ENCODE measurements around the gene BORCS5.

BORCS5 gene

DNA sequence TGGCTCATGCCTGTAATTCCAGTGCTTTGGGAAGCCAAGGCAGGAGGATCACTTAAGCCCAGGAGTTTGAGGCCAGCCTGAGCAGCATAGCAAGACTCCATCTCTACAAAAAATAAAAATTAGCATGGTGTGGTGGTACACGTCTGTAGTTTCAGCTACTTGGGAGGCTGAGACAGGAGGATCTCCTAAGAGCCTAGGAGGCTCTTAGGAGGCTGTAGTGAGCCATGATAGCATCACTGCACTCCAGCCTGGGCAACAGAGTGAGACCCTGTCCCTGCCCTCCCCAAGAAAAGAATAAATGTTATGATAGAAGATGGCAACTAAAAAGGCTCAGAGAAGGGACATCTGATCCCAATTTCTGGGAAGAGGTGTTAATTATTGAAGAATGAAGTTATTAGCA, 3.6 kb upstream of the BORCS5 start:
- DNase-seq (ENCODE audit: low read depth), result no peak

DNA sequence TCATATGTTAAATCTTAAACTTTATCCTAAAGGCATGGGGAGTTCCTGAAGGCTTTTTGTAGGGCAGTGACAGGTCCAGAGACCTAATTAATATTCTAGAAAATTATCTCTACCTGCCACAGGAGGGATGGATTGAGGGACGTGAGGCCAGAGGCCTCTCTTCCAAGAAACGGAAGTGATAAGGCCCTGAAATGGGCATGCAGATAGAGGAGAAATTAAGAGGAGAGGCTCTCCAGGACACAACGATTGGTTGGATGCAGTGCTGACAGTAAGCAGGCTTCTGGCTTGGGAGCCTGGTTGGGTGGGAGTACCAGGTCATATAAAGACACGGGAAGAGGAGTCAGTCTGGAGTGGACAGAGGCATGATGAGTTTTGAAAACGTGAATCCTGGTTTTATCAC, 3.1 kb upstream of the BORCS5 start:
- no peak for DNase-seq (ENCODE audit: low read depth)

DNA sequence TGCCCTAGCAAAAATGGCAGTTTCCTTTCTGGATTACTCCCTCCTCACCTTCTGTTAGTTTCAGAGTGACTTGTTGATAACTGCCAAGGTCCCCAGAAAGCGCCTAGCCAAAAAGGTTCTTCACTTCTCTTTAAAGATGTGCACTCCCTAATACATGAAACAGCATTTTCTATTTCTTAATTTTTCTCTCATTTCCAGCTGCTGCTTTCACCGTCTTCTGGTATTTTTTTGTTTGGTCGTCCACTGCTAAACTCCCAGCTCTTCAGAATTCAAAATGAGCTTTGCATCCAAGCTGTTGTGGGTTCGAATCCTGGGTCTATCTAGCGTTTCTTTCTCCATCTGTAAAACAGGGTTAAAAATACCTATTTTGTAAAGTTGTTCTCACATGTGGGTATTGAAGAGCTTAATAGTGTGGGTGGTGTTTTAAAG, 397 bp upstream of the BORCS5 start:
- DNase-seq (ENCODE audit: low read depth), result no peak

DNA sequence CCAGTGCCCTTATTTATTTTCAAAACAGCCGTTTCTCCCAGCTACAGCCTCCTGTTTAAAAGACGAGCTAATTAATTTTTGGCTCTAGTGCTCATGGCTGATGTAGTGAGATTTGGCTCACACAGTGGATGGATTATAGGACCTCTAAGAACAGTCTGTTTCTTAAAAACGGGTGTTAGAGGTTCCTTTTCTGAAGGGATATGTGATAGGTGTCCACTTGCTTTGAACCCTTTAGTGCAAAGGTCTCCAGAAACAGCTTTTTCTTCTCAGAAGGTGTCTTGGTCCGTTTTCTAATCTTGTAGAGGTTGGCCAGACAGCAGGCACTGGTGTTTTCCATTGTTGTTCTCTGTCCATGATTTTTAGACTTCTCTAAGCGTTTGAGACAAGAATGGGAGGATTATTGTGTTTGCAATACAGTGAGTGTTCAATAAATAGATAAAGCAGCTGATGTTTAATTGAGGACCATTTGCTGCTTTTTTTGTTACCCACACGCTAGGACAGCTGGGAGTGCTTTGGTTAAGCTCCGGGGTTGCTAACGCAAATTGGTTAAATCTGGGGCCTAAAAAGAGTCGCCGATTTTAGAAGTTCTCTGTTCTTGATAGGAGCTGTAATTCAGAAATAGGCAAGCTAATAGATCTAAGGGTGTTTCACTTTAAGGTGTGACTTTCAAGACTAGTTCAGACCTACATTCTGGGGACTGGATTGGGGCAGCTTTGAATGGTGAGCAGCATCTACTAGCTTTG, 1.0 kb downstream of the BORCS5 start:
- no peak for DNase-seq (ENCODE audit: low read depth)

DNA sequence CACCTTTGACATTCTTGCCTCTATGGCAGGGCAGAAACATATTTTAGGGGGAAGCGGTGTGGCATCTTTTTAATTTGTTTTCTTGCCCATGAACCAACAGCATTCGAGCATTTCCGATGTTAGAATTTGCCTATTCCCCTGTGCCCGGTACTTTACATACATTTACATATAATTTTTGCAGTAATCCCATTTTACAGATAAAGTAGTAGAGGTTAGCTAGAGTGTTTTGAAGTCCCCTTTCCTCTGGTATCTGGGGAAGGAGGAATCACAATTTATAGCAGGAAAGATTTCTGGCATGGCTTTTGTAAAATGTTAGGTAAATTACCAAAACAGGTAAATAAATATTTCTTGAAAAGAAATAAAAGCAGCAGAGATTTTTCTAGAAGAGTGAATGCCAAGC, 1.6 kb downstream of the BORCS5 start:
- no peak for DNase-seq (ENCODE audit: low read depth)

DNA sequence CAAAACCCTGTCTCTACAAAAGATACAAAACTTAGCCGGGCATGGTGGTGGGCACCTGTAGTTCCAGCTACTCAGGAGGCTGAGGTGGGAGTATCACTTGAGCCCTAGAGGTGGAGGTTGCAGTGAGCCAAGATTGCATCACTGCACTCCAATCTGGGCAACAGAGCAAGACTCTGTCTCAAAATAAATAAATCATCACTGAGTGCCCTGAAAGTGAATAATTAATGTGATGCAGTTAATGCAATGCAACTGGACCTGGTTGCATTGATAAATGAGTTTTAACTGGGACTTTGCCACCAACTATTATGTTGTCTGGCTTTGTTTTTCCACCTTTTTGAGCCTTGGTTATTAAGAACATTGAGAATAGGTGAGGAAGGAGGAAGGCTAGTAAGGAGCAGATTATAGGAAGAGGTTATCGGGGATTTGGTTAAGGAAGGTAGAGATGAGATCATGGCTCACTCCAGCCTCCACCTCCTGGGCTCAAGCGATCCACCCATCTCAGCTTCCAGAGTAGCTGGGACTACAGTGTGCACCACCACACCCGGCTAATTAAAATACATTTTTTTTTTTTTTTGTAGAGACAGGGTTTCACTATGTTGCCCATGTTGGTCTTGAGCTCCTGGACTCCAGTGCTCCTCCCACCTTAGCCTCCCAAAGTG, 8.0 kb downstream of the BORCS5 start:
- DNase-seq (ENCODE audit: low read depth), result no peak

DNA sequence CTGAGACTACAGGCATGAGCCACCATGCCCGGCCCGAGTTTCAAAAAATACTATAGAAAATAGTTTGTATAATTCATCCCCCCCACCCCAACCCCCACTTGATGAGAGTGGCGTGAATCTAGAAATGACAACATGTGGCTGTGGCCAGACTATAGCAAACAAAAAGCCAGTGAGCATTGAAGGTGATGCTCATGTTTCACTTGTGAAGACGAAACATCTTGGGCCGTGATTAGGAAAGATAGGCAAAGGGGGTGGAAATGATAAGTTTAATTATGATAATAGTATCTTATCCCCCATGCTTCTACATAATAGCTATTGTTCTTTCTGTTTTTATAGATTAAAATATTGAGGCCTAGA, 8.5 kb downstream of the BORCS5 start:
- DNase-seq (ENCODE audit: low read depth), result no peak

DNA sequence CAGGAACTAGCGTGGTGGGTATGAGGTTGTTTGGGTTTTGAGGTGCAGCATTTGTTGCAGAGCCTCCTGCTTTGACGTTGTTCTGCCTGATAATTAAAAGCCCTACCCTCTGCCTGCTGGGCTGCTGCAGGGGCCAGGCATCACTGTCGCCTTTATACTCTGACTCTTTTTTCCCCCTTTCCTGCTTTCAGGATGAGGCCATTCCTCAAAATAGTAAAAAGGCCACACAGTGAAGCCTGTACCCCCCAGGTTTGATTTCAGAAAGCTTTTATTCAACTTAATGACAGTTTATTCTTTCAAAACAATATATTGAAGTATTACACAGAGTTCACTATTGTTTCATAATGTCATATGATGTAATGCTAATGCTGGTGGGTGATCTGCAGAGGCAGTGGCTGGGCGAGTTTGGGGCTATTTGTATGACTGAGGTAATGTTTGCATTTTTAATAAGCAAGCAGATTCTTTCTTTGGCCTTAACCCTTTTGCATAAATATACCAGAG, 9.1 kb downstream of the BORCS5 start:
- DNase-seq (ENCODE audit: low read depth), result no peak

DNA sequence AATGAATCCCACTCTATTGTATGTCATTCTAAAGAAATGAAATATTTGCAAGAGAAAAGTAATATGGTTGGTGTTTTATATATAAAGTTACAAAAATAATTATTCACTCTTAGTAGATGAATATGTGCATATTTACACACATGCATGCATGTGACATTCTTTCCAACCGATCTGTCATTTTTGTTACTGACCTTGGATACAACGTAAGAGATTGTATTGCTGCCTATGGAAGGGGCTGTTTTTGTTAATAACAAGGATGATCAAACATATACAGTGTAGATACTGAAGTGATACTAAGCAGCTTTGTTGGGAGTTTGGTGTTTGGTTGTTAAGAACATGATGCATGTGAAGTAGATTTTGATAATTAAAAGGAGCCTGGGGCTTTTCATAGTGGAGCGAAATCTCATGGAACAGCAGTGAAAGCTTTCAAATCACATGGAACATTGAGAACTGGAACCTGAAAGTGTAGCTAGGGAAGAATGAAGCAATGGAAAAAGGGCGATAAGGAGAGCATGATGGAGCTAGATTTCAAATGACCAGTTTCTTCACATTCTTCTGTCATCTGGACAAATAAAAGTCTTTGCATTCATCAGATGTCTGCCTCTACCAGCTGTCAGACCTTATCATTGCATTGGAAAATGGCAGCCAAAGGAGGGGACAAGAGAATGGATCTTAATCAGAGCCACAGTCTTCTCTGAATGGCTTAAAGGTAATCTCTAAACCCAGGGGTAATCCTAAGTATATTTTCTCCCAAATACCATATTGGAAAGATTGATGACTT, 10.0 kb downstream of the BORCS5 start:
- DNase-seq (ENCODE audit: low read depth), result no peak

DNA sequence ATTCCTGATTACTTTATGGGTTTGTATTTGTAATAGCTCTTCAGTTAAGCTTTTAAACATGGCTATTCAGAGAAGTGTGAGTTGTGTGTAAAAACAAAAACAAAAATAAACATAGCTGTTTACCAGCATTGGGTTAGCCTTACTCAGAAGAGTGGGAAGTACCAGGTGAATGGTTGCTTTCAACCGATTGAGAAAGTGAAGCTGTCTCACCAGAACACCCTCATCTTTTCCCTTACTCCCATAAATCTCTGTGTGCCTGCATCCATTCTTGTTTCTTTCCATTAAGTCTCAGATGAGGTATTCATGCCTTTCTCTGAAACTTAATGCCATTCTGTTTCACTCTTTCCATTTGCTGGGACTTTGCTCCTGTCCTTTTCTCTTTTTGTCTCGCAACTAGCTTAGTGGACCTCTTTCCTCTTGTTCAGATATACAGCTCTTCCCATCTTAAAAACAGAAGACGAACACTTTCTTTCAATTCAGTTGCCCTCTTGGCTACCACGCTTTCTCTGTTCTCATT, 10.7 kb downstream of the BORCS5 start:
- no peak for DNase-seq (ENCODE audit: low read depth)

DNA sequence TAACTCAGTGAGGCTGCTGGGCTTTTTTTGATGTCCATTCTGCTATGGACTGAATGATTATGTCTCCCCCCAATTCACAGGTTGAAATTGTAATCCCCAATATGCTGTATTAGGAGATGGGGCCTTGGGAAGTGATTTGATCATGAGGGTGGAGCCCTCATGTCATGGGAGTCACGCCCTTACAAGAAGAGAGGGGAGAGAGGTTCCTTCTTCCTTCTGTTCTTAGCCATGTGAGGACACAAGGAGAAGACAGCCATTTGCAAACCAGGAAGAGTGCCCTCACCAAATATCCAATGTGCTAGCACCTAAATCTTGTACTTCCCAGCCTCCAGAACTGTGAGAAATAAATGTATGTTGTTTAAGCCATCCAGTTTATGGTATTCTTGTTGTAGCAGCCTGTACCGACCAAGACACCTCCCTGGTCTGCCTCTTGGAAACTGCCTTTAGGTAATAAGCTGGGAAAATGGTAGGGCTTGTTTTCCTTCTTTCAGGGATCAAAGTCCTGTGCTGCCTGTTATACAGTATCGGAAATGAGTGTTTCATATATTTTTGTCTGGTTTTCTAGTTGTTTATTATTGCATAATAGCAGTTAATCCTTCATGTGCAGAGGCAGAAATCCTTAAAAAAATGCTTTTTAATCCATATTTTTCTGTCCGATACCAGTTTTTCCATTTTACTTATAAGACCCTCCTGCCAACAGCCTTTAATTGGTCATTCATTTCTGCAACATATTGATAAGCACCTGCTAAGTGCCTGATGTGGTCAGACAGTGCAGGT, 16.3 kb downstream of the BORCS5 start:
- no peak for DNase-seq (ENCODE audit: low read depth)

DNA sequence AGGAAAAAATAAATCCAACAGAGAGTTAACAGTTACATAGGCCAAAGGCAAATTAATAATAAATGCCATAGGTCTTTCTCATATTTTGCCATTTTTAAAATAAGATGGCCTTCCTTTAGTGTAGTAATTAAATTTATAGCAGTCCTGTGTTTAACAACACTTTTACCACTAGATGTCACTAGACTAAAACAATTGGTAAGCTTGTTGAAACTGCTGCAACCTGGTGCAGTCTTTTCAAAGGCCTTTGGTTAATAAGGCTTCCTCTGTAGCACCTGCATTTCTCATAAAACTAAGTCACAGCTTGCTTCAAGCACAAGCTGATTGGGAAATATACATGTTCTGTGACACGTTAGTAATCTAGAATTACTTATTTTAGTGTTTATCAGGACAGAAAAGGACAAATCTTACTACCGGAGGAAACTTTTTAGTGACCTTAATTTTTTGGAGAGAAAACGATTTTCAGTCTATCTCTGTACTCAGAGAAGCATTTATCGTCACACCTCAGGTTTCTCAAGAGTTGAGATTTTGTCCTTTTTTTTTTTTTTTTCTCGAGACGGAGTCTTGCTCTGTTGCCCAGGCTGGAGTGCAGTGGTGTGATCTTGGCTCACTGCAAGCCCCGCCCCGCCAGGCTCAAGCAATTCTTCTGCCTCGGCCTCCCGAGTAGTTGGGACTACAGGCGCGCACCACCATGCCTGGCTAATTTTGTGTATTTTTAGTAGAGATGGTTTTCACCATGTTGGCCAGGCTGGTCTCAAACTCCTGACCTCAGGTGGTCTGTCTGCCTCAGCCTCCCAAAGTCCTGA, 20.0 kb downstream of the BORCS5 start:
- DNase-seq (ENCODE audit: low read depth), result no peak

DNA sequence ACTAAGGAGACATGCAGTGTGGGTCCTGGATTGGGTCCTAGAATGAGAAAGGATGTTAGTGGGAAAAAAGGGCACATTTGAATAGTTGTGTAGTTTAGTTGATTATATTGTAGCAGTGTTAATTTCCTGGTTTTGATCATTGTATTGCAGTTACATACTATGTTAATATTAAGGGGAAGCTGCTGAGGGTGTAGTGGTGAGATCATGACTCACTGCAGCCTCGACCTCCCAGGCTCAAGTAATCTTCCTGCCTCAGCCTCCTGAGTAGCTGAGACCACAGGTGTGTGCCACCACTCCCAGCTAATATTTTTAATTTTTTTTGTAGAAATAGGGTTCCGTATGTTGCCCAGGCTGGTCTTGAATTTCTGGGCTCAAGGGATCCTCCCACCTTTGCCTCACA, 21.7 kb downstream of the BORCS5 start:
- DNase-seq (ENCODE audit: low read depth), result no peak

DNA sequence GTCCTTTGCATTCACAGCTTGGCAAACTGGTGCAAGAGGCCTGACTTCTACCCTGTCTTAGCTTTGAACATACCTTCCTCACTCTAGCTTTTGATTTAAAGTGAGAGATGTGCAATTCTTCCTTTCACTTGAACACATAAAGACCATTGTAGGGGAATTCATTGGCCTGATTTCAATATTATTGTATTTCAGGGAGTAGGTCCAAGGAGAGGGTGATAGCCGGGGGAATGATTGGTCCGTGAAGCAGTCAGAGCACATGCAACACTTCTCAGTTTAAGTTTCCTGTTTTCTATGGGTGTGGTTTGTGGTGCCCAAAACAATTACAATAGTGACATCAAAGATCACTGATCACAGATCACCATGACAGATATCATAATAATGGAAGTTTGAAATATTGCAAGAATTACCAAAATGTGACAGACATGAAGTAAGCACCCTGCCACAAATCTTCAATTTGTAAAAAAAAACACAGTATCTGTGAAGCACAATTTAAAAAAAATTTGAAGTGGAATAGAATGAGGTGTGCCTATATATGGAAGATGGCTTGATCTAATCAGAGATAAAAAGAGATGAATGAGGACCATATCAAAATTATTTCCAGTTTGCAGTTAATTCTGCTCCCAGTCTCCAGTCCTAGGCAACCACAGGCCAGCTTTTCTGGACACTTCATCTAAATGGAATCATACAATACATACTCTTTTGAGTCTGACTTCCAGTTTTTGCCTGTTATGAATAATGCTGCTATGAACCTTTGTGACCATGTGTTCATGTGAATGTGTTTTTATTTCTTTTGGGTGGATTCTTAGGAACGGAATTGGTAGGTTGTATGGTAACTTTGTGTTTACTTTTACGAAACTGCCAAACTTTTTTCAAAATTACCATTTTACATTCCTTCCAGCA, 23.2 kb downstream of the BORCS5 start:
- DNase-seq (ENCODE audit: low read depth), result no peak

DNA sequence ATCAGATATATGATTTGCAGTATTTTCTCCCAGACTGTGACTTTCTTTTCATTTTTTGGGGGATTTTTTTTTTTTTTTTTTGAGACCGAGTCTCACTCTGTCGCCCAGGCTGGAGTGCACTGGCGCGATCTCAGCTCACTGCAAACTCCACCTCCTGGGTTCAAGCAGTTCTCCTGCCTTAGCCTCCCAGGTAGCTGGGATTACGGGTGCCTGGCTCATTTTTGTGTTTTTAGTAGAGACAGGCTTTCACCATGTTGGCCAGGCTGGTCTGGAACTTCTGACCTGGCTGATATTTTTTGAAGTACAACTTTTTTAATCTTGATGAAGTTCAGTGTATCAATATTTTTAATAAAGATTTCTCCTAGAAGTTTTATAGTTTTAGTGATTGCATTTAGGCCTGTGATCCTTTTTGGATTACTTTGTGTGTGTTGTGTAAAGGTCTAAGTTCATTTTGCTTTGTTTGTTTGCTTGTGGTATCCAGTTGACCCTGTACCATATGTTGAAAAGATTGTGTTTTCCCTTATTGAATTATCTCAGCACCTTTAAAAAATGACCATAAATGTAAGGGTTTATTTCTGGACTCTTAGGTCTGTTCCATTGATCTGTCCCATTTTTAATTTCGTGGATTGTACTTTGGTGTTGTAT, 24.2 kb downstream of the BORCS5 start:
- no peak for DNase-seq (ENCODE audit: low read depth)

DNA sequence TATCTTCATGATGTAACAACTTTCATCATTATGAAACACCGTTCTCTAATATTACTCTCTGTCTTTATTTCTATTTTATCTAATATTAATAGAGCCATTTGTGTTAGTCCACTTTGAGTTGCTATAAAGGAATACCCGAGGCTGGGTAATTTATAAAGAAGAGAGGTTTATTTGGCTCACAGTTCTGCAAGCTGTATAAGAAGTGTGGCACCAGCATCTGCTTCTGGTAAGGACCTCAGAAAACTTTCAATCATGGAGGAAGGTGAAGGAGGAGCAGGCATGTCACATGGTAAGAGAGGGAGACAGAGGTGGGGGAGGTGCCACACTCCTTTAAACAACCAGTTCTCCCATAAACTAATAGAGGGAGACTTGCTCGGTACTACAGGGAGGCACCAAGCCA, 25.1 kb downstream of the BORCS5 start:
- DNase-seq (ENCODE audit: low read depth), result no peak

DNA sequence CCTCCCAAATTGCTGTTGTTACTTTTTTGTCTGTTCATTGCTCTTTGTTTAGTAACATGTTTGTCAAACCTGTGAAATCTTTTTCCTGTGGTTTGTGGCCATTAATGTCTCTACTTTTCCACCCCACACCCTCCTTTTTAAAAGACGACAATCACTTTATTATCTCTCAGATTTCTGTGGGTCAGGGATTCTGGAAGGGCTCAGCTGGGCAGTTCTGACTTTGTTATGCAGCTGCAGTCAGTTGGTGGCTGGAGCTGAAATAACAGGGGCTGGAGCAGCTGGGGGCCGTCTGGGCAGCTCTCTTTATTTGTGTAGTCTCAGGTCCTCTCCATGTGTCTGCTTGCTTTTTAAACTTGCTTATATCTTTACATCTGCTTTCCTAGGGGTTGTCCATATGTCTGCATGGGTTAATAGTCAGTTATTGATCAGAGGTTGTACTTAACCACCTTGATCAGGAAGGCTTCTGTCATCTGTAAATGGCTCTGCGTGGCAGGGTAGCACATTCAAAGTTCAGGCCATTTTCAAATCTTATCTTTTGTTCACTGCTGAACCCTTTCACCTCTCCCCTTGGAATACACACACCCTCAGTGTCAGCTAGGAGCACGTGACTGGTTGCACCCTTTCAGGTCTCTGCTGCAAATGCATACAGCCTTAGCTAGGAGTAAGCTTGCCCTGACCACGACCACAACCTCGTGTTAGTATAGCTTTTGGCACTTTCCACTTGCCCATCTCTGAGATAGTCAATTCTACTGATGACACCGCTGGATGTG, 27.9 kb downstream of the BORCS5 start:
- DNase-seq (ENCODE audit: low read depth), result no peak

DNA sequence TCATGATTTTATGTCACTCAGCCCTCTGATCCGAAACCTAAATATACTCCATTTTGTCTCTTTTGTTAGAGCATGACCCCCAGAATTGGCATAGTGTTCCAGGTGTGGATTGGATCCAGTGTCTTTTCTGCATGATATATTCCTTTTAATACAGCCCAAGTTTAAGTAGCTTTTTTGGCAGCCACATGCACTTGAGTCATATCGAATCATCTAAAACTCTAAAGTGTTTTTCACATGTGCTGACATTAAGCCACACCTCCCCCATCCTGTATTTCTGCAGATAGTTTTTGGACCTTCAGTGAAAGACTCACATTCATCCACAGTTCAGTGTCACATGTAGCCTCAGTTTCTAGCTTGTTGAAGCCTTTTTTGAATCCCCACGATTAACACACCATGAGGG, 30.6 kb downstream of the BORCS5 start:
- no peak for DNase-seq (ENCODE audit: low read depth)

DNA sequence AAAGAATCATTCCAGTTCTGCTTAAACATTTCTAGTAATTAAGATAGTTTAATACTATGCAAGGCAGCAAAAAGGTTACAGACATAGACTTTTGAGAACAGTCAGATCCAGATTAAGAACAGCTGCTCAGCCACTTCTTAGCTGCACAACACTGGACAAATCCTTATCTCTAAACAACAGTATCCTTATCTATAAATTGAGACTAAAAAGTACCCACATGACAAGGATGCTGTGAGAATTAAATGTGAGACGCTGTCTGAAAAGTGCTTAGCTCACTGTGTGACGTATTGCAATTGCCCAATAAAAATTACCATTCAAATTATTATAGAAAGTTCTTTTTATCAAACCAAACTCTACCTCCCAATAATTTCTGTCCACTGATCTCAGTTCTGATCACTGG, 35.5 kb downstream of the BORCS5 start:
- no peak for DNase-seq (ENCODE audit: low read depth)
